Measurements from ENCODE around the gene SLC1A5.

SLC1A5 gene

DNA sequence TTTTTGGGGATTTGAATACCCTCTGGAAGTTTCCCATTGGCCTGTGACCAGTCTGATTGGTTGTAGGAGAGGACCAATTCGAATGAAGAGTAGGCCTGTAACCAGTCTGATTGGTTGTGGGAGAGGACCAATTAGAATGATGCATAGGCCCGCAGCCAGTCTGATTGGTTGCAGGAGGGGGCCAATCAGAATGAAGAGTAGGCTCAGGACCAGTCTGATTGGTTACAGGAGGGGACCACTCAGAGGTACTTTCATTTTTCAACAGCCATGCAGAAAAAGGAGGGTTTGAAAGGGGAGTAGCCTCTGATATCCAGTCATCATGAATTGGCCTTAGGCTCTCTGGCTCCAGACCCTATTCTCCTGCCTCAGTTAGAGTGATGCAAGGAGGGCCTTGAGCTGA is 30.4 kb upstream of the SLC1A5 start:
- TF ChIP-seq, protein P1, sequence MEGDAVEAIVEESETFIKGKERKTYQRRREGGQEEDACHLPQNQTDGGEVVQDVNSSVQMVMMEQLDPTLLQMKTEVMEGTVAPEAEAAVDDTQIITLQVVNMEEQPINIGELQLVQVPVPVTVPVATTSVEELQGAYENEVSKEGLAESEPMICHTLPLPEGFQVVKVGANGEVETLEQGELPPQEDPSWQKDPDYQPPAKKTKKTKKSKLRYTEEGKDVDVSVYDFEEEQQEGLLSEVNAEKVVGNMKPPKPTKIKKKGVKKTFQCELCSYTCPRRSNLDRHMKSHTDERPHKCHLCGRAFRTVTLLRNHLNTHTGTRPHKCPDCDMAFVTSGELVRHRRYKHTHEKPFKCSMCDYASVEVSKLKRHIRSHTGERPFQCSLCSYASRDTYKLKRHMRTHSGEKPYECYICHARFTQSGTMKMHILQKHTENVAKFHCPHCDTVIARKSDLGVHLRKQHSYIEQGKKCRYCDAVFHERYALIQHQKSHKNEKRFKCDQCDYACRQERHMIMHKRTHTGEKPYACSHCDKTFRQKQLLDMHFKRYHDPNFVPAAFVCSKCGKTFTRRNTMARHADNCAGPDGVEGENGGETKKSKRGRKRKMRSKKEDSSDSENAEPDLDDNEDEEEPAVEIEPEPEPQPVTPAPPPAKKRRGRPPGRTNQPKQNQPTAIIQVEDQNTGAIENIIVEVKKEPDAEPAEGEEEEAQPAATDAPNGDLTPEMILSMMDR (IDR thresholded peaks at IDR 0.05; ENCODE audit: insufficient read depth, low read length, poor library complexity, severe bottlenecking) = no peak
- no peaks in the 10 kb centered on the region for H3K36me3 ChIP-seq (ENCODE audit: control insufficient read depth, insufficient read depth, low read length)
- no peak overlapping the region for H3K4me3 ChIP-seq (replicated peaks; ENCODE audit: low read depth, low read length)
- DNase-seq (ENCODE audit: extremely low read depth, insufficient read length) = no peak
- H3K27me3 ChIP-seq (replicated peaks; ENCODE audit: control insufficient read depth, insufficient read depth, low read length) = no peaks in the 10 kb centered on the region; the same call in 1 of the 2 replicates

DNA sequence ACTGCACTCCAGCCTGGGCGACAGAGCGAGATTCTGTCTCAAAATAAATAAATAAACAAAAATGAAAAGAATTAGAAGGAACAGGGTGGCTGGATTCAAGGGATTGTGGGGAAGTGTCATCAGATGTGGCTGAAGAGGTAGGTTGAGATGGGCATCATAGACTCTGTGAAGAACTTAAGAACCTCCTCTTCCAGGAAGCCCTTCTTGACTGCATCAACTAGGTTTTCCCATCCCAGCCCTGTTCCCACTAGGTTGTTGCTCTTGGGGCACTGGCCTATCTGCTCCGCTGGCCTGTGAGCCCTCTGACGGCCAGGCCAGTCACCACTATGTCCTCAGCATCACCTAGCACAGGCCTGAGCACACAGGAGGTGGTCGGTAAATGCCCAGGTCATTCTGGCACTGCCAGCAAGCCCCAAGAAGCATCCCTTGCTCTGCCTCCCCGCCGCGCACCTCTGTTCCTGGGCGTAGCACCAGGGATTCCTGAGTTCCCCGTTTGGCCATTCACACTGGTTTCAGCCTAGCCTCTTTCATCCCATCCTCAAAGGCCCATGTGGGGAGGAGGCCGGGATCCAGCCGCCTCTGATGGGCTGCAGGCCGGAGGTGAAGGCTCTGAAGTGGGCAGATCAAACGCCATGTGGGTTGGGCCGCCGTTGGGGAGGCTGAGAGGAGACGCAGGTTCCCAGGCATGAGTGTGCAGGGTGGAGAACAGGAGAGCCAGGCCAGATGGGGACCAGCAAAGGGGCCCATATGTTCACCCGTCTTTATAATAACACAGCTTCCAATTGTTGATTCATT is 27.6 kb upstream of the SLC1A5 start:
- no peak for DNase-seq (ENCODE audit: extremely low read depth, insufficient read length)
- Histone ChIP-seq H3K4me3 (replicated peaks; ENCODE audit: low read depth, low read length) (no peak overlapping the region), H3K36me3 (ENCODE audit: control insufficient read depth, insufficient read depth, low read length) (no peaks in the 10 kb centered on the region), H3K27me3 (replicated peaks; ENCODE audit: control insufficient read depth, insufficient read depth, low read length) (no peaks in the 10 kb centered on the region; the same call in 1 of the 2 replicates)
- TF ChIP-seq, protein P1 (IDR thresholded peaks at IDR 0.05; ENCODE audit: insufficient read depth, low read length, poor library complexity, severe bottlenecking) = no peak

DNA sequence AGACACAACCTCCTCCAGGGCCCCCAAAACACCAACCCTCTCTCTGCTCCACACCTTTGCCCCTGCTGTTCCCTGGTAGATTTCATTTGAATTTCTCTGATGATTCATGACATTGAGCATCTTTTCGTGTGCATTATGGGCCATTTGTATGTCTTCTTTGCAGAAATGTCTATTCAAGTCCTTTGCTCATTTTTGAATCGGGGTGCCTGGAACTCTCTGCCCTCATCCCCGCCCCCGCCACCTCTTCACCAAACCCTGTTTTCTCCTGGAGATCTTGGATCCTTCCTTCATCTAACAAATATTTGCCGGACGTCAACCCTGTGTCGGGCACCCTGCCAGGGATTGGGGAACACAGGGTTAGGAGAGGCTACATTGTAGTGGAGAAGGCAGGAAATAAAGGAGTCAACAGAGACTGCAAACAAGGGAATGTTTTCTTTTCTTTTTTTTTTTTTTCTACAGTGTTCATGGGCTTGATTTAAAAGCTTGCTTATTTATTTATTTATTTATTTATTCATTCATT is 25.5 kb upstream of the SLC1A5 start:
- H3K4me3 ChIP-seq (replicated peaks; ENCODE audit: low read depth, low read length) = no peak overlapping the region
- no peaks in the 10 kb centered on the region for H3K36me3 ChIP-seq (ENCODE audit: control insufficient read depth, insufficient read depth, low read length)
- no peaks in the 10 kb centered on the region; the same call in 1 of the 2 replicates for H3K27me3 ChIP-seq (replicated peaks; ENCODE audit: control insufficient read depth, insufficient read depth, low read length)
- DNase-seq (ENCODE audit: extremely low read depth, insufficient read length) = no peak
- TF ChIP-seq, protein P1 (IDR thresholded peaks at IDR 0.05; ENCODE audit: insufficient read depth, low read length, poor library complexity, severe bottlenecking) = no peak

DNA sequence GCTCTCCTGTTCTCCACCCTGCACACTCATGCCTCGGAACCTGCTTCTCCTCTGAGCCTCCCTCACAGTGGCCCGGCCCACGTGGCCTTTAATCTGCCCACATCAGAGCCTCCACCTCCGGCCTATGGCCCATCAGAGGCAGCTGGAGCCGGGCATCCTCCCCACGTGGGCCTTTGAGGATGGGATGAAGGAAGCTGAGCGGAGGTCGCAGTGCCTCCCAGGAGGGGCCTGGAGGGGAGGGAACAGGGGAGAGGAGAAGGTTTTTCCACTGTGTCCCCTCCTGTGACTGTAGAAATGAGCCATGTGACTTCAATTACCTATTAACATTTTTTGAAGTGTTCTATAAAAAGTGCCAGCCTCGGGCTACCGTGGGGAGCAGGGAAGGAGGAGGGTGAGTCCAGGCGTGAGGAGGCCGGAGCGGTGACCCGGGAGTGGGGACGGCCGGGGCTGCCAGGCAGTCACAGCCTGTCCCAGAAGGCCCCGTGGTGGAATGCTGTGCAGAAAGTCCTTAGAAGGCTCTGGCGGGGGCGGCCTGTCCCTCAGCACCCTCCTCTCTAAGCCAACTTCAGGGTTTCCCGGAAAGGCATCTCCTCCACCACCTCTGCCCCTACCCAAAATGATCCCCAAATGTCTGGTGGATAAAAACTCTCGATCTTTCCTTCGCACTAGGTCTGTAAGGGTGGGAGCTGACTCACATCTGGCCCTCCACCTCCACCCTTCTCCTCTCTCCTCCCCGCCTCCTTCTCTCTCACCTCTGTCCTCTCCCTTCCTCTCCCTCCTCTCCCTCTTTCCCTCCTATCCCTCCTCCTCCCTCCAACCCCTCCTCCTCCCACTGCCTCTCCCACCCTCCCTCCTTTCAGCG is 24.8 kb upstream of the SLC1A5 start:
- no peaks in the 10 kb centered on the region; the same call in 1 of the 2 replicates for H3K27me3 ChIP-seq (replicated peaks; ENCODE audit: control insufficient read depth, insufficient read depth, low read length)
- TF ChIP-seq, protein P1 (IDR thresholded peaks at IDR 0.05; ENCODE audit: insufficient read depth, low read length, poor library complexity, severe bottlenecking) = no peak
- H3K4me3 ChIP-seq (replicated peaks; ENCODE audit: low read depth, low read length) = no peak overlapping the region
- no peaks in the 10 kb centered on the region for H3K36me3 ChIP-seq (ENCODE audit: control insufficient read depth, insufficient read depth, low read length)
- DNase-seq (ENCODE audit: extremely low read depth, insufficient read length) = no peak

DNA sequence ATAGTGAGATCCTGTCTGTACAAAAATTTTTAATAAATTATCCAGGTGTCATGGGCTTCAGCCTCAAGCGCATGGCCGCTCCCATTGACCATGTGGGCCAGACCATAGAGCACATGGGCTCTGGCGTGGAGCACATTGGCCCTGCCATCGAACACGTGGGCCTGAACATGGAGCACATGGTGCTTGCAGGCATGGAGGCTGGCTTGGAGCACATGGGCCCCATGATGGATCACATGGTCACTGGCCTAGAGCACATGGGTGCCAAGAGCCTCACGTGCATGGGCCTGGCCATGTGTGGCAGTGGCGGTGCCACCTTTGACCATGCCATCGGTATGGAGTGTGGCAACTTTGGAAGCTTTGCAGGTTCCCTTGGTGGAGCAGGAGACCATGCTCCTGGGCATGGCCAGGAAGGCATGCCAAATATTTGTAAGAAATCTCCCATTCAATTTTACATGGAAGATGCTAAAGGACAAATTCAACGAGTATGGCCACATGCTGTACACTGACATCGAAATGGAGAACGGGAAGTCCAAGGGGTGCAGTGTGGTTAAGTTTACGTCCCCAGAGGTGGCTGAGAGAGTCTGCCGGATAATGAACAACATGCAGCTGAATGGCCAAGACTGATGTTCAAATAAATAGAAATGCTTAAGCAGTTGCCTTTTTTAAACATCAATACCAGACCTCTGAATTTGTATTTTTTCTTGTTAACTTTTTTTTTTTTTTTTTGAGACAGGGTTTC is 21.3 kb upstream of the SLC1A5 start:
- no peak for DNase-seq (ENCODE audit: extremely low read depth, insufficient read length)
- TF ChIP-seq, protein P1 (IDR thresholded peaks at IDR 0.05; ENCODE audit: insufficient read depth, low read length, poor library complexity, severe bottlenecking) = no peak
- Histone ChIP-seq H3K27me3 (replicated peaks; ENCODE audit: control insufficient read depth, insufficient read depth, low read length) (no peaks in the 10 kb centered on the region), H3K36me3 (ENCODE audit: control insufficient read depth, insufficient read depth, low read length) (no peaks in the 10 kb centered on the region), H3K4me3 (replicated peaks; ENCODE audit: low read depth, low read length) (no peak overlapping the region)
